ENCODE data around the gene AKNA. TPM values are rescaled to one million over a fixed set of nuclear protein-coding genes. Genes with fewer than 3 reads are reported as not detected.
A peak's percentile ranks its signal among the peaks of the same experiment; 100 is the strongest.

AKNA gene
- total RNA-seq, 5 donors from 2014 or later (not counting 1 experiment from before 2014, with no cell fraction given) = 382 to 462 (median 415) TPM

DNA sequence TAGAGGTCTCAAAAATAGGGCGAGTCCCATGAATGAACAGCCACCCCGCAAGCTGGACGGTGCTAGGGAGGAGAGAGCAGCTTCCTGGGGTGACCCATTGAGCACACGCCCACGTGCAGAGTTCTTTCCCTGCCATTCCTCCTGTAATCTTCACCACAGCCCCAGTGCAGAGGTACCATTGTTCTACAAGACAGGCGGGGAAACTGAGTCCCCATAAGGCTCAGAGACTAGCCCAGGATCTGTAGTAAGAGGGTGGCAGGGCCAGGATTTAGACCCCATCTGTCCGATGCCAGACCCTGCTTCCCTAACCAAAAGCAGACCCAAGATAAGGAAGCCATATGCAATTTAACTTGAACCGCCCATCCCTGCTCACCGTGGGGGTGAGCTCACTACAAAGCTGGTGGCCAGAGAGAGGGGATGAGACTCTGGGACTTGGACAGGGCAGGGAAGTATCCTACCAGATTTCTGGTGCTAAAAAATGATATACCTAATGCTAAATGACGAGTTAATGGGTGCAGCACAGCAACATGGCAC, 101.6 kb downstream of the AKNA start:
- ATAC-seq (replicated peaks in 1 of 4) (no peak), DNase-seq (no peak)
- Histone ChIP-seq H3K36me3 (ENCODE audit: control insufficient read depth in 2 of 2, extremely low read depth in 1 of 2, insufficient read depth in 1 of 2, low read length in 1 of 2) (no peaks in the 10 kb centered on the region), H3K27ac (ENCODE audit: low read length) (no peak overlapping the region), H3K9me3 (no peaks in the 10 kb centered on the region), H3K27me3 (replicated peaks in 1 of 2; ENCODE audit: control insufficient read depth in 2 of 2, extremely low read depth in 1 of 2, insufficient read depth in 2 of 2, low read length in 1 of 2) (peaks cover 0 to 23% of the 10 kb centered on the region in 2 experiments), H3K4me3 (ENCODE audit: control insufficient read depth in 1 of 2, extremely low read depth in 1 of 2, low read length in 1 of 2) (no peak overlapping the region), H3K4me1 (ENCODE audit: control insufficient read depth in 1 of 2, extremely low read depth in 1 of 2, insufficient read depth in 2 of 2, low read length in 2 of 2) (no peaks in the 10 kb centered on the region)
- H3K9me3 Mint-ChIP-seq = no peaks in the 10 kb centered on the region
- H3K36me3 Mint-ChIP-seq = no peaks in the 10 kb centered on the region
- H3K4me3 Mint-ChIP-seq = no peak overlapping the region
- POLR2A ChIA-PET = no interaction called here
- peaks cover 4 to 5% of the 10 kb centered on the region in 2 donors for H3K27me3 Mint-ChIP-seq
- CTCF ChIA-PET = interaction anchor here in 1 of 2 donors (0.5 kb wide), 1 partner anchor 178 kb away, joined by 5 read pairs; no protein-coding TSS in a partner anchor
- WGBS (ENCODE audit: insufficient coverage) = 86% methylated on average over 1 of the region's 10 CpGs
- peaks cover 4 to 5% (median 4%) of the 10 kb centered on the region in 3 donors for H3K4me1 Mint-ChIP-seq
- no peak overlapping the region for H3K27ac Mint-ChIP-seq

- peaks cover 0 to 17% of the 10 kb centered on the region in 2 experiments for H3K27me3 ChIP-seq (replicated peaks in 1 of 2; ENCODE audit: control insufficient read depth in 2 of 2, extremely low read depth in 1 of 2, insufficient read depth in 2 of 2, low read length in 1 of 2)
- Mint-ChIP-seq H3K4me1 (no peaks in the 10 kb centered on the region), H3K36me3 (no peaks in the 10 kb centered on the region), H3K27me3 (peaks cover 0 to 1% of the 10 kb centered on the region in 2 donors), H3K27ac (no peak overlapping the region), H3K9me3 (no peaks in the 10 kb centered on the region), H3K4me3 (no peak overlapping the region)
- H3K4me1 ChIP-seq (ENCODE audit: control insufficient read depth in 1 of 2, extremely low read depth in 1 of 2, insufficient read depth in 2 of 2, low read length in 2 of 2) = no peaks in the 10 kb centered on the region
- no peaks in the 10 kb centered on the region for H3K9me3 ChIP-seq
- ATAC-seq (replicated peaks in 1 of 4) (no peak), DNase-seq (peak in 1 of 35 experiments; percentile 2)
- no peak overlapping the region for H3K27ac ChIP-seq (ENCODE audit: low read length)
- POLR2A ChIA-PET = no interaction called here
- WGBS (ENCODE audit: insufficient coverage) = 54% methylated on average over 19 of the region's 20 CpGs
- CTCF ChIA-PET = interaction anchor here in 1 of 2 donors (0.5 kb wide), 1 partner anchor 177 kb away, joined by 5 read pairs; no protein-coding TSS in a partner anchor
- H3K4me3 ChIP-seq (ENCODE audit: control insufficient read depth in 1 of 2, extremely low read depth in 1 of 2, low read length in 1 of 2) = no peak overlapping the region
- no peaks in the 10 kb centered on the region for H3K36me3 ChIP-seq (ENCODE audit: control insufficient read depth in 2 of 2, extremely low read depth in 1 of 2, insufficient read depth in 1 of 2, low read length in 1 of 2)
Observed at GRCh38 chr9:114285166-114285867, 102.5 kb downstream of the AKNA start.

GRCh38 chr9:114284316-114285060, 103.3 kb downstream of the AKNA start:
- Histone ChIP-seq H3K4me3 (ENCODE audit: control insufficient read depth in 1 of 2, extremely low read depth in 1 of 2, low read length in 1 of 2) (no peak overlapping the region), H3K36me3 (ENCODE audit: control insufficient read depth in 2 of 2, extremely low read depth in 1 of 2, insufficient read depth in 1 of 2, low read length in 1 of 2) (no peaks in the 10 kb centered on the region), H3K27me3 (replicated peaks in 1 of 2; ENCODE audit: control insufficient read depth in 2 of 2, extremely low read depth in 1 of 2, insufficient read depth in 2 of 2, low read length in 1 of 2) (peaks cover 0 to 14% of the 10 kb centered on the region in 2 experiments), H3K27ac (ENCODE audit: low read length) (no peak overlapping the region), H3K4me1 (ENCODE audit: control insufficient read depth in 1 of 2, extremely low read depth in 1 of 2, insufficient read depth in 2 of 2, low read length in 2 of 2) (no peaks in the 10 kb centered on the region), H3K9me3 (no peaks in the 10 kb centered on the region)
- Mint-ChIP-seq H3K9me3 (no peaks in the 10 kb centered on the region), H3K27me3 (peaks cover 0 to 1% of the 10 kb centered on the region in 2 donors), H3K4me3 (no peak overlapping the region), H3K4me1 (no peaks in the 10 kb centered on the region), H3K27ac (no peak overlapping the region), H3K36me3 (no peaks in the 10 kb centered on the region)
- 78% methylated on average over 10 of the region's 11 CpGs for WGBS (ENCODE audit: insufficient coverage)
- no peak for ATAC-seq (replicated peaks in 1 of 4)
- peak in 1 of 35 experiments; percentile 2 for DNase-seq
- ChIA-PET POLR2A (no interaction called here), CTCF (no interaction called here)

Other genes starting within 250 kb of the AKNA start
- 1 to 10 TPM in 2 of 5 donors, under 1 TPM in 3; 0.53 to 1.7 (median 0.95) TPM for gene COL27A1, start 232.4 kb downstream of the AKNA start, total RNA-seq
- gene ORM1, start 64.9 kb downstream of the AKNA start, total RNA-seq = 1 to 10 TPM in 3 of 5 donors, not detected in 2; 4.2 to 8.3 (median 6.2) TPM
- 1 to 10 TPM in 3 of 5 donors, not detected in 2; 1.4 to 2.2 (median 1.8) TPM for gene ORM2, start 58.1 kb downstream of the AKNA start, total RNA-seq
- gene WHRN, start 117.5 kb upstream of the AKNA start, total RNA-seq = 10 to 100 TPM; 11.4 to 46.0 (median 13.0) TPM
- gene ATP6V1G1, start 199.8 kb upstream of the AKNA start, total RNA-seq = 100 to 1,000 TPM in 4 of 5 donors, 10 to 100 TPM in 1; 99.2 to 109 (median 103) TPM
- gene TMEM268, start 223.3 kb upstream of the AKNA start, total RNA-seq = 10 to 100 TPM; 12.2 to 20.0 (median 18.3) TPM

All from T-cell (primary cell).